ENCODE measurements around the gene GRIK5. TPM values are rescaled to one million over a fixed set of nuclear protein-coding genes. Genes with fewer than 3 reads are reported as not detected.

GRIK5 gene
- polyA plus RNA-seq, 1 donor from 2014 or later = not detected

- H3K4me1 Mint-ChIP-seq = peaks cover 9 to 32% (median 30%) of the 10 kb centered on the region in 3 donors
- H3K36me3 Mint-ChIP-seq = peaks cover 2% of the 10 kb centered on the region
- H3K27ac Mint-ChIP-seq = peak overlapping the region; percentile 85 to 99 (median 91)
- H3K9me3 Mint-ChIP-seq = no peaks in the 10 kb centered on the region
- H3K27me3 Mint-ChIP-seq = peaks cover 2% of the 10 kb centered on the region
- peak overlapping the region; percentile 81 to 97 (median 92) for H3K4me3 Mint-ChIP-seq
Observed at GRCh38 chr19:42076380-42076944, 6.5 kb upstream of the GRIK5 start.

GRCh38 chr19:42075616-42076379, 5.8 kb upstream of the GRIK5 start, which contains the start of gene ZNF574:
Gene ZNF574 (plus strand): TSS chr19:42076166. CDS start chr19:42078607, 2,441 bp downstream.
- Mint-ChIP-seq H3K9me3 (no peaks in the 10 kb centered on the region), H3K27me3 (peaks cover 4% of the 10 kb centered on the region), H3K27ac (peak within 1 kb of the TSS; percentile 85 to 100 (median 99)), H3K4me3 (peak within 1 kb of the TSS; percentile 81 to 98 (median 96)), H3K36me3 (peaks cover 2% of the 10 kb centered on the region), H3K4me1 (peaks cover 7 to 32% (median 27%) of the 10 kb centered on the region in 3 donors)

- Mint-ChIP-seq H3K36me3 (peaks cover 2% of the 10 kb centered on the region), H3K9me3 (no peaks in the 10 kb centered on the region), H3K27ac (peak overlapping the region; percentile 80 to 100 (median 99)), H3K4me3 (peak overlapping the region; percentile 81 to 98 (median 96)), H3K4me1 (peaks cover 7 to 32% (median 27%) of the 10 kb centered on the region in 3 donors), H3K27me3 (peaks cover 4% of the 10 kb centered on the region)
Observed at GRCh38 chr19:42075364-42075615, 5.3 kb upstream of the GRIK5 start.

DNA sequence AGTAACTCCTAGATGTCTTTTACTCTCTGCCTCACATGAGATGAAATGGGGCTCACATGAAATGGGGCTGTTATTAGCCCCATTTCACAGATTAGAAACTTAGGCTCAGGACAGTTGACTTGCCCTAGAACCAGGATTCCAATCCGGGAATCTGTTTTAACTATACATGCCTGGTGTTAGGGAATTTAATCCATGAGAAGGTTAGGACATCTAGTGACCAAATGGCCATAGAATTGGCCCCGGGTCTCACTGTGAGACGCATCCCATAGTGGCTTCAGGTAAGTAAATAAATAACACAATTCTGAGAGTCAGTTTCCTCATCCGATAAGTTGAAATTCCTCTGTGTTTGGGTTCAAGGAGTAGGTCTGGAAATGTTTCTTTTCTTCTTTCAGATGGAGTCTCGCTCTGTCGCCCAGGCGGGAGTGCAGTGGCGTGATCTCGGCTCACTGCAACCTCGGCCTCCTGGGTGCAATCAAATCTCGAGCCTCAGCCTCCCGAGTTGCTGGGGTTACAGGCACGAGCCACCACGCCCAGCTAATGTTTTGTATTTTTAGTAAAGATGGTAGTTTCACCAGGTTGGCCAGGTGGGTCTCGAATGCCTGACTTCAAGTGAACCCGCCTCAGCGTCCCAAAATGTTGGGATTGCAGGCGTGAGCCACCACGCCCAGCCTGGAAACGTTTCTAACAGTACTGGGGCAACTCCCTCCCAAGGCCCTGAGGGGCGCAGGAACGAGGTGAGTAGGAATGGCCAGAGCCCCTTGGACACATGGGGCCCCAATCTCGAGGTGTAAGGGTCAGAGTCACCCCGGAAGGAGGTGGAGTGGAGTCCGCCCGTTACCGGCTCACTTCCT, 4.7 kb upstream of the GRIK5 start:
- H3K36me3 Mint-ChIP-seq = peaks cover 2% of the 10 kb centered on the region
- peaks cover 4% of the 10 kb centered on the region for H3K27me3 Mint-ChIP-seq
- no peaks in the 10 kb centered on the region for H3K9me3 Mint-ChIP-seq
- peak overlapping the region; percentile 80 to 100 (median 99) for H3K27ac Mint-ChIP-seq
- H3K4me3 Mint-ChIP-seq = peak overlapping the region; percentile 81 to 98 (median 96)
- H3K4me1 Mint-ChIP-seq = peaks cover 7 to 32% (median 27%) of the 10 kb centered on the region in 3 donors

- H3K36me3 Mint-ChIP-seq = peaks cover 2% of the 10 kb centered on the region
- H3K4me1 Mint-ChIP-seq = peaks cover 0 to 16% (median 8%) of the 10 kb centered on the region in 3 donors
- H3K27me3 Mint-ChIP-seq = peaks cover 2% of the 10 kb centered on the region
- H3K27ac Mint-ChIP-seq = no peak overlapping the region
- no peaks in the 10 kb centered on the region for H3K9me3 Mint-ChIP-seq
- H3K4me3 Mint-ChIP-seq = peak overlapping the region in 1 of 4 donors; percentile 34
Observed at GRCh38 chr19:42071247-42071646, 1.2 kb upstream of the GRIK5 start.

- peaks cover 11% of the 10 kb centered on the region for H3K27me3 Mint-ChIP-seq
- H3K27ac Mint-ChIP-seq = no peak overlapping the region
- no peaks in the 10 kb centered on the region for H3K4me1 Mint-ChIP-seq
- H3K9me3 Mint-ChIP-seq = no peaks in the 10 kb centered on the region
- H3K4me3 Mint-ChIP-seq = no peak overlapping the region
- H3K36me3 Mint-ChIP-seq = no peaks in the 10 kb centered on the region
Observed at GRCh38 chr19:42068756-42069571, 1.0 kb downstream of the GRIK5 start.

GRCh38 chr19:42068361-42068755, 1.6 kb downstream of the GRIK5 start:
- peaks cover 11% of the 10 kb centered on the region for H3K27me3 Mint-ChIP-seq
- H3K4me1 Mint-ChIP-seq = no peaks in the 10 kb centered on the region
- no peak overlapping the region for H3K27ac Mint-ChIP-seq
- no peaks in the 10 kb centered on the region for H3K36me3 Mint-ChIP-seq
- H3K4me3 Mint-ChIP-seq = no peak overlapping the region
- H3K9me3 Mint-ChIP-seq = no peaks in the 10 kb centered on the region

GRCh38 chr19:42067315-42067888, 2.6 kb downstream of the GRIK5 start:
- Mint-ChIP-seq H3K27me3 (peaks cover 14% of the 10 kb centered on the region), H3K4me1 (no peaks in the 10 kb centered on the region), H3K27ac (no peak overlapping the region), H3K36me3 (no peaks in the 10 kb centered on the region), H3K4me3 (no peak overlapping the region), H3K9me3 (no peaks in the 10 kb centered on the region)

DNA sequence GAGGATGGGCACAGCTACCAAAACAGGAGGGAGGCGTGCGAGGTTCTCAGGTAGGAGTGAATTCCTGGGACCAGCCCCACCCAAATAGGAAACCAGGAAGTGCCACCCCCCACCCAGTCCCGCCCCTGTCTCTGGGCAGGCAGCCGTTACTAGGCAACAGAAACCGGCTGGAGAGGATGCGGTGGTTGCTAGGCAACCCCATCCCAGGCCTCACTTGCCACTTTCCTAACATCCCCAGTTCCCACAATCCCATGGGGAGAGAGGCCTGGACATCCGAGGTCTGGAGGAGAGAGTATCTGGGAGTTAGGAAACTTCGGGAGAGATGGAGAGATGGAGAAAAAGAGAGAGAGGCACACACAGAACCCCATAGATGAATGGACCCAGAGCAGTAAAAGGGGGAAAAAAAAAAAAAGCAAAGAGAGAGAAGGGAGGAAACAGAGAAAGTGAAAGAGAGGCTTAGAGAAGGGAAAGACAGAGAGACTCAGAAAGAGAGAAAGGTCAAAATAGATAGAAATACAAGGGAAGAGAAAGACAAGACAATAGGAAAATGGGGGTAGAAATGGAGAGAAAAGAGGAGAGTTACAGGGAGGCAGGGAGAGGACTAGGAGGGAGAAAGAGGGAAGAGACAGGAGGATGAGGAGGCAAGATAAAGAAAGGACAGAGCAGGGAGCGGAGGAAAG, 3.8 kb downstream of the GRIK5 start:
- no peaks in the 10 kb centered on the region for H3K36me3 Mint-ChIP-seq
- H3K27ac Mint-ChIP-seq = no peak overlapping the region
- H3K9me3 Mint-ChIP-seq = no peaks in the 10 kb centered on the region
- peaks cover 18% of the 10 kb centered on the region for H3K27me3 Mint-ChIP-seq
- no peaks in the 10 kb centered on the region for H3K4me1 Mint-ChIP-seq
- H3K4me3 Mint-ChIP-seq = no peak overlapping the region

GRCh38 chr19:42065511-42065910, 4.5 kb downstream of the GRIK5 start:
- Mint-ChIP-seq H3K4me3 (no peak overlapping the region), H3K27me3 (peaks cover 17% of the 10 kb centered on the region), H3K27ac (no peak overlapping the region), H3K36me3 (no peaks in the 10 kb centered on the region), H3K4me1 (no peaks in the 10 kb centered on the region), H3K9me3 (no peaks in the 10 kb centered on the region)

DNA sequence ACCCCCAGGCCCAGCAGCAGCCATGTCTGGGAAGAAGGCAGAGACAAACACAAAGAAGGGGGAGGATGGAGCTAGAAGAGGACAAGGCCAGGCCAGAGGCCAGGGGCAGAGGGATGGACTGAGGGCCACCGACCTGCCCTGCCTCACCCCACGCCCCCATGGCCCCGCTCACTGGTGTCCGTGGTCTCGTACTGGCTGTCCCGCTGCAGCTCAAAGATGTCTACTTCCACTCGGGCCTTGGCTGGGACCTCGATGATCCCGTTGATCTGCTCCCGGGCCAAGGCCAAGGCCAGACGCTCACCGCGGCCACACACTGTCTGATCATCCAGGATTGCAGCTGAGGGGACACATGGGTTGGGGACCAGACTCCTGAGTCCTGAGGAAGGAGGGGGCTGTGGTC, 5.0 kb downstream of the GRIK5 start:
- Mint-ChIP-seq H3K27me3 (peaks cover 17% of the 10 kb centered on the region), H3K4me1 (no peaks in the 10 kb centered on the region), H3K9me3 (no peaks in the 10 kb centered on the region), H3K4me3 (no peak overlapping the region), H3K36me3 (no peaks in the 10 kb centered on the region), H3K27ac (no peak overlapping the region)

DNA sequence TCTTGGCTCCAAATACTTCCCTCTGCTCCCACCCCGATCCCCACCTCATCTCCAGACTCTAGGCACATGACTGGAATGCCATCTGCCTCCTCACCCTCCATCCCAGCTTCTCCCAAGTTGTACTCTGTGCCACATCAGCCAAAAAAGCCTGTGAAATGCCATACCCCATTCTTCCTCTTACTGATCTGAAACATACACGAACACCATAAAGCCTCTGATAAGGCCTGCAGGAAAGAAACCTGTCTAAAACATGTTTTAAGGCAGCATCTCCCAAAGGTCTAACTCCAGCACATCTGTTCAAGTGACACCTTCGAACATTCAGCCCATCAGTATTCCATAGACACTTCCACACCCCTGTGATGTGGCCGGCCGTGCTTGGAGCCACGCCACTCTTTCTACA, 5.6 kb downstream of the GRIK5 start:
- Mint-ChIP-seq H3K9me3 (no peaks in the 10 kb centered on the region), H3K36me3 (no peaks in the 10 kb centered on the region), H3K4me1 (no peaks in the 10 kb centered on the region), H3K27me3 (peaks cover 20% of the 10 kb centered on the region), H3K27ac (no peak overlapping the region), H3K4me3 (no peak overlapping the region)

- Mint-ChIP-seq H3K9me3 (no peaks in the 10 kb centered on the region), H3K27me3 (peaks cover 20% of the 10 kb centered on the region), H3K27ac (no peak overlapping the region), H3K4me3 (peak overlapping the region in 1 of 4 donors; percentile 36), H3K36me3 (no peaks in the 10 kb centered on the region), H3K4me1 (no peaks in the 10 kb centered on the region)
Observed at GRCh38 chr19:42062381-42062780, 7.6 kb downstream of the GRIK5 start.

DNA sequence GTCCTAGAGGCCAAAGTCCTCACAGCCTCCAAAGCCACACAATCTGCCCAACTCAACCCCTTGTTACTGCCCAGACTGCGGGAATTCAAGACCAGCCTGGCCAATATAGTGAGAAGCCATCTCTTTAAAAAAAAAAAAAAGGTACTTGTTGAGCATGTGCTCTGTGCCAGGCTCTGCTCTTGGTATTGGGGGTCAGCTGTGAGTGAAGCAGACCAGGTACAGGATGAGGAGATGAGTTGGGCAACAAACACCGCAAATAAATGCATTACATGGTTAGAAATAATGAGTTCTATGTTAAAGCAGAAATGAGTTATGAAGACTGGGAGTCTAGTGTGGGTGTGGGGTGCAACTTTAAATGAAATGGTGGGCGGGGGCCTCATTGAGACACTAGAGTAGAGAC, 9.9 kb downstream of the GRIK5 start:
- Mint-ChIP-seq H3K27me3 (peaks cover 15% of the 10 kb centered on the region), H3K9me3 (no peaks in the 10 kb centered on the region), H3K4me1 (no peaks in the 10 kb centered on the region), H3K36me3 (no peaks in the 10 kb centered on the region), H3K27ac (no peak overlapping the region), H3K4me3 (no peak overlapping the region)
